WTC11 (cell line): ENCODE data around the gene MAEA. TPM values are rescaled to one million over a fixed set of nuclear protein-coding genes. Genes with fewer than 3 reads are reported as not detected.

Experiments used
- ATAC-seq: fragments of 200-7000 bp; cut with Tn5 transposase; 2 replicates; pipeline ENCODE4 v1.10.0; 2021; ENCODE audit warnings: mild to moderate bottlenecking, moderate library complexity
- CTCF ChIA-PET: fragments of 300-600 bp; sonication (Branson Sonifier 250); formaldehyde crosslinking; loops from one replicate; lab custom pipeline; 2021; ENCODE audit warnings: antibody characterized with exemption; lab: Charles Lee
- POLR2A ChIA-PET: fragments of 350-600 bp; sonication (Branson Sonifier 250); formaldehyde crosslinking; loops from one replicate; lab custom pipeline; 2021; ENCODE audit warnings: antibody characterized with exemption; lab: Charles Lee
- DNase-seq: peaks from one replicate; pipeline ENCODE4 v3.0.0; 2021; ENCODE audit warnings: low spot score
- H3K27ac Mint-ChIP-seq: 2 replicates; pipeline ENCODE4 v1.8.0; 2021; ENCODE audit warnings: mixed read lengths
- H3K27me3 Mint-ChIP-seq: 2 replicates; pipeline ENCODE4 v1.8.0; 2021; ENCODE audit warnings: low read depth, mild to moderate bottlenecking, moderate library complexity, mixed read lengths
- H3K36me3 Mint-ChIP-seq: 2 replicates; pipeline ENCODE4 v1.8.0; 2021; ENCODE audit warnings: mixed read lengths
- H3K4me1 Mint-ChIP-seq: 2 replicates; pipeline ENCODE4 v1.8.0; 2022; ENCODE audit warnings: mixed read lengths
- H3K4me3 Mint-ChIP-seq: 2 replicates; pipeline ENCODE4 v1.8.0; 2021; ENCODE audit warnings: mild to moderate bottlenecking, moderate library complexity, mixed read lengths
- H3K9me3 Mint-ChIP-seq: 2 replicates; pipeline ENCODE4 v1.8.0; 2021; ENCODE audit warnings: mixed read lengths
- ARID4B ChIP-seq: sonication (generic); formaldehyde crosslinking; IDR thresholded peaks from 2 replicates; pipeline ENCODE4 v1.8.0; 2023; ENCODE audit warnings: missing genetic modification reagents, mild to moderate bottlenecking, borderline replicate concordance
- ATF1 ChIP-seq: sonication (generic); formaldehyde crosslinking; IDR thresholded peaks from 2 replicates; pipeline ENCODE4 v1.8.1; 2023; ENCODE audit warnings: mild to moderate bottlenecking, moderate library complexity, missing genetic modification reagents
- CREB1 ChIP-seq: sonication (generic); formaldehyde crosslinking; IDR thresholded peaks from 2 replicates; pipeline ENCODE4 v1.8.0; 2023; ENCODE audit warnings: mild to moderate bottlenecking, missing genetic modification reagents
- FOXP1 ChIP-seq: sonication (generic); formaldehyde crosslinking; IDR thresholded peaks from 2 replicates; pipeline ENCODE4 v1.8.0; 2022; ENCODE audit warnings: missing genetic modification reagents, mild to moderate bottlenecking, moderate library complexity, borderline replicate concordance
- HMGXB4 ChIP-seq: sonication (generic); formaldehyde crosslinking; IDR thresholded peaks from 2 replicates; pipeline ENCODE4 v1.8.1; 2023; ENCODE audit warnings: mild to moderate bottlenecking, moderate library complexity, missing genetic modification reagents
- JUN ChIP-seq: sonication (generic); formaldehyde crosslinking; IDR thresholded peaks from 2 replicates; pipeline ENCODE4 v1.8.0; 2023; ENCODE audit warnings: mild to moderate bottlenecking, missing genetic modification reagents
- ZNF263 ChIP-seq: sonication (generic); formaldehyde crosslinking; IDR thresholded peaks from 2 replicates; pipeline ENCODE4 v1.8.1; 2022; ENCODE audit warnings: low read depth, mild to moderate bottlenecking, moderate library complexity, missing genetic modification reagents
- ZNF396 ChIP-seq: fragments of 250-450 bp; sonication (Bioruptor Pico); IDR thresholded peaks from 2 replicates; pipeline ENCODE4 v1.8.0; 2021; ENCODE audit warnings: mild to moderate bottlenecking, moderate library complexity, borderline replicate concordance
- total RNA-seq: library from RNA; stranded (reverse); gene quantifications from 3 replicates; pipeline ENCODE4 v1.2.3, GENCODE V29; 2021
- TF ChIP-seq, protein P1 (sequence below): sonication (generic); formaldehyde crosslinking; IDR thresholded peaks from 2 replicates; pipeline ENCODE4 v1.8.0; 2023; ENCODE audit warnings: mild to moderate bottlenecking, missing genetic modification reagents

Gene MAEA
- total RNA-seq, 1 experiment from 2014 or later = 86.9 TPM

- no peak for DNase-seq
- H3K27me3 Mint-ChIP-seq = no peaks in the 10 kb centered on the region
- ATAC-seq = no peak
- no peaks in the 10 kb centered on the region for H3K4me1 Mint-ChIP-seq
- no peak overlapping the region for H3K4me3 Mint-ChIP-seq
- CTCF ChIA-PET = interaction anchor here (1.7 to 1.8 kb wide), 2 partner anchors 10 kb away, joined by 6 read pairs; no protein-coding TSS in a partner anchor
- no peak overlapping the region for H3K27ac Mint-ChIP-seq
- H3K9me3 Mint-ChIP-seq = no peaks in the 10 kb centered on the region
- TF ChIP-seq ARID4B (CRISPR knock-in tag) (no peak), FOXP1 (CRISPR knock-in tag) (no peak), ZNF263 (no peak), CREB1 (CRISPR knock-in tag) (no peak), ZNF396 (CRISPR knock-in tag) (no peak)
- TF ChIP-seq, protein P1, sequence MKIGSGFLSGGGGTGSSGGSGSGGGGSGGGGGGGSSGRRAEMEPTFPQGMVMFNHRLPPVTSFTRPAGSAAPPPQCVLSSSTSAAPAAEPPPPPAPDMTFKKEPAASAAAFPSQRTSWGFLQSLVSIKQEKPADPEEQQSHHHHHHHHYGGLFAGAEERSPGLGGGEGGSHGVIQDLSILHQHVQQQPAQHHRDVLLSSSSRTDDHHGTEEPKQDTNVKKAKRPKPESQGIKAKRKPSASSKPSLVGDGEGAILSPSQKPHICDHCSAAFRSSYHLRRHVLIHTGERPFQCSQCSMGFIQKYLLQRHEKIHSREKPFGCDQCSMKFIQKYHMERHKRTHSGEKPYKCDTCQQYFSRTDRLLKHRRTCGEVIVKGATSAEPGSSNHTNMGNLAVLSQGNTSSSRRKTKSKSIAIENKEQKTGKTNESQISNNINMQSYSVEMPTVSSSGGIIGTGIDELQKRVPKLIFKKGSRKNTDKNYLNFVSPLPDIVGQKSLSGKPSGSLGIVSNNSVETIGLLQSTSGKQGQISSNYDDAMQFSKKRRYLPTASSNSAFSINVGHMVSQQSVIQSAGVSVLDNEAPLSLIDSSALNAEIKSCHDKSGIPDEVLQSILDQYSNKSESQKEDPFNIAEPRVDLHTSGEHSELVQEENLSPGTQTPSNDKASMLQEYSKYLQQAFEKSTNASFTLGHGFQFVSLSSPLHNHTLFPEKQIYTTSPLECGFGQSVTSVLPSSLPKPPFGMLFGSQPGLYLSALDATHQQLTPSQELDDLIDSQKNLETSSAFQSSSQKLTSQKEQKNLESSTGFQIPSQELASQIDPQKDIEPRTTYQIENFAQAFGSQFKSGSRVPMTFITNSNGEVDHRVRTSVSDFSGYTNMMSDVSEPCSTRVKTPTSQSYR (CRISPR knock-in tag) = no peak
- TF ChIP-seq, all 79 proteins: peak for 0
- peaks cover 9% of the 10 kb centered on the region for H3K36me3 Mint-ChIP-seq
- POLR2A ChIA-PET = no interaction called here
Measured at GRCh38 chr4:1328267-1329155, 38.8 kb downstream of the MAEA start.

DNA sequence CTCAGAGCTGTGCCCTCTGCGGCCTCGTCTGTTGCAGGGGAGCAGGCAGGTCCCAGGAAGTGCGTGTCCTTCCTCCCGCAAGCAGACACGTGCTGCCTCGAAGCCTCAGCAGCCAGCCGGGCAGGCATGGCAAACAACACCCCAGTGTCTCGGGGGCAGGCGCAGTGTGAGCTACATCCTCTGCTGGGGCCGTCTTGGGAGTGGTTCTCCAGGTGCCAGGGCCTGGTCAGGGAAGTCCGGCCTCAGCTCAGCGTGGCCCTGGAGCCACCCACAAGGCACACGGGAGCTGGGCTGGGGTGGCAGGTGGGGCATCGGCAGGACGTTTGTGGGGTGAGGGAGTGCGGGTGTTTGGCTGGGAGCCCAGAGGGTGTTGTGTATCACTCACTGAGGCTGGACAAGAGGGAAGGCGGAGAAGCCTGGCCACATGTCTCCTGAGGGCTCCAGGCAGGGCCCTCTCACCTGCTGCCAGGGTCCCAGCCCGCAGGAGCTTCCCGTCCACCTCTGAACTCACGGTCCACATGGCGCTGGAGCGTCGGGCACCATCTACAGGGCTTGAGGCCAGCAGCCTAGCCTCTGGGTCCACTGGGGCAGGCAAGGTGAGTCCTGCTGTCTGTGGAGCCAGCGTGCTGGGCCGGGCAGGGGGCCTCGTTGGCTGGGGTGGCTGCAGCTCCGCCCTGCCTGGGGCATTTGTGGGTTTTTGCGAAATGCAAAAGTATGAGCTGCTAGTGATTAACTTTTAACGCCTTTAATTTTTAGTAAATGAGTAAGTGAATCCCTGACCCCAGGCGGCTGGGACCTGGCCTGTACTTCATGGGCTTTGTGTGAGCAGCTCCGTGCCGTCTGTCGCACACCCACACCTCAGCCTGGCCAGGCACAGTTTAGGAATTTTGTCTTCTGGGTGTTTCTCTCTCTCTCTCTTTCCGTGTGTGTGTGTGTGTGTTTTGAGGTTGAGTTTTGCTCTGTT lies 40.0 kb downstream of the MAEA start:
- Mint-ChIP-seq H3K9me3 (no peaks in the 10 kb centered on the region), H3K27ac (no peak overlapping the region), H3K4me1 (no peaks in the 10 kb centered on the region), H3K4me3 (no peak overlapping the region), H3K27me3 (no peaks in the 10 kb centered on the region), H3K36me3 (peaks cover 14% of the 10 kb centered on the region)
- DNase-seq (no peak), ATAC-seq (no peak)
- POLR2A ChIA-PET = no interaction called here
- CTCF ChIA-PET = interaction anchor here (0.8 to 1.7 kb wide), 3 partner anchors 11 to 199 kb away, joined by 3 to 6 read pairs (median 3); no protein-coding TSS in a partner anchor
- TF ChIP-seq JUN (no peak), ATF1 (CRISPR knock-in tag) (no peak), HMGXB4 (no peak)
